ENCODE measurements around the gene APCDD1L. TPM values are rescaled to one million over a fixed set of nuclear protein-coding genes. Genes with fewer than 3 reads are reported as not detected.

APCDD1L gene
- total RNA-seq, 1 donor, result 16.3 TPM

GRCh38 chr20:58446264-58446959, 68.8 kb downstream of the APCDD1L start:
- H3K79me2 ChIP-seq (ENCODE audit: insufficient read depth, low read length), result peaks cover 23% of the 10 kb centered on the region
- no peak for DNase-seq (ENCODE audit: insufficient read length, low spot score, missing footprints)
- H3K9me3 ChIP-seq (ENCODE audit: low read depth, low read length), result no peaks in the 10 kb centered on the region
- H3K4me2 ChIP-seq (ENCODE audit: insufficient read depth, low read length), result no peak overlapping the region
- peaks cover 25% of the 10 kb centered on the region for H3K36me3 ChIP-seq (ENCODE audit: insufficient read depth, low read length)
- no peak overlapping the region for H2AFZ ChIP-seq (ENCODE audit: low read length)
- H3K4me1 ChIP-seq (ENCODE audit: insufficient read depth, low read length), result no peaks in the 10 kb centered on the region
- H3K4me3 ChIP-seq (ENCODE audit: insufficient read depth, low read length), result no peak overlapping the region
- H3K27ac ChIP-seq (ENCODE audit: low read depth, low read length), result no peak overlapping the region
- no peak for TF ChIP-seq CTCF (IDR thresholded peaks at IDR 0.05; ENCODE audit: extremely low read depth, low read depth, low read length)
- peaks cover 4% of the 10 kb centered on the region for H4K20me1 ChIP-seq (ENCODE audit: insufficient read depth, low read length)
- no peaks in the 10 kb centered on the region for H3K27me3 ChIP-seq (ENCODE audit: insufficient read depth, low read length)

- peaks cover 37% of the 10 kb centered on the region for H3K79me2 ChIP-seq (ENCODE audit: insufficient read depth, low read length)
- H3K4me2 ChIP-seq (ENCODE audit: insufficient read depth, low read length), result no peak overlapping the region
- no peaks in the 10 kb centered on the region for H3K27me3 ChIP-seq (ENCODE audit: insufficient read depth, low read length)
- no peak overlapping the region for H3K27ac ChIP-seq (ENCODE audit: low read depth, low read length)
- no peaks in the 10 kb centered on the region for H3K9me3 ChIP-seq (ENCODE audit: low read depth, low read length)
- DNase-seq (ENCODE audit: insufficient read length, low spot score, missing footprints), result no peak
- H3K4me3 ChIP-seq (ENCODE audit: insufficient read depth, low read length), result no peak overlapping the region
- peaks cover 29% of the 10 kb centered on the region for H3K36me3 ChIP-seq (ENCODE audit: insufficient read depth, low read length)
- H4K20me1 ChIP-seq (ENCODE audit: insufficient read depth, low read length), result peaks cover 9% of the 10 kb centered on the region
- no peaks in the 10 kb centered on the region for H3K4me1 ChIP-seq (ENCODE audit: insufficient read depth, low read length)
- H2AFZ ChIP-seq (ENCODE audit: low read length), result no peak overlapping the region
- TF ChIP-seq CTCF (IDR thresholded peaks at IDR 0.05; ENCODE audit: extremely low read depth, low read depth, low read length), result no peak
Measured at GRCh38 chr20:58444746-58445255, 70.4 kb downstream of the APCDD1L start.

- H3K27me3 ChIP-seq (ENCODE audit: insufficient read depth, low read length), result no peaks in the 10 kb centered on the region
- H3K9me3 ChIP-seq (ENCODE audit: low read depth, low read length), result no peaks in the 10 kb centered on the region
- no peak overlapping the region for H2AFZ ChIP-seq (ENCODE audit: low read length)
- H4K20me1 ChIP-seq (ENCODE audit: insufficient read depth, low read length), result peaks cover 13% of the 10 kb centered on the region
- no peak for TF ChIP-seq CTCF (IDR thresholded peaks at IDR 0.05; ENCODE audit: extremely low read depth, low read depth, low read length)
- H3K27ac ChIP-seq (ENCODE audit: low read depth, low read length), result no peak overlapping the region
- DNase-seq (ENCODE audit: insufficient read length, low spot score, missing footprints), result no peak
- H3K4me3 ChIP-seq (ENCODE audit: insufficient read depth, low read length), result no peak overlapping the region
- H3K4me1 ChIP-seq (ENCODE audit: insufficient read depth, low read length), result no peaks in the 10 kb centered on the region
- H3K4me2 ChIP-seq (ENCODE audit: insufficient read depth, low read length), result no peak overlapping the region
- peaks cover 63% of the 10 kb centered on the region for H3K79me2 ChIP-seq (ENCODE audit: insufficient read depth, low read length)
- H3K36me3 ChIP-seq (ENCODE audit: insufficient read depth, low read length), result peaks cover 23% of the 10 kb centered on the region
Measured at GRCh38 chr20:58441723-58442122, 73.5 kb downstream of the APCDD1L start.

GRCh38 chr20:58440021-58440767, 75.0 kb downstream of the APCDD1L start:
- no peak overlapping the region for H3K4me3 ChIP-seq (ENCODE audit: insufficient read depth, low read length)
- H3K79me2 ChIP-seq (ENCODE audit: insufficient read depth, low read length), result peaks cover 77% of the 10 kb centered on the region
- H3K36me3 ChIP-seq (ENCODE audit: insufficient read depth, low read length), result peaks cover 31% of the 10 kb centered on the region
- no peak for TF ChIP-seq CTCF (IDR thresholded peaks at IDR 0.05; ENCODE audit: extremely low read depth, low read depth, low read length)
- H3K27ac ChIP-seq (ENCODE audit: low read depth, low read length), result peak overlapping the region; percentile 37
- H2AFZ ChIP-seq (ENCODE audit: low read length), result no peak overlapping the region
- H4K20me1 ChIP-seq (ENCODE audit: insufficient read depth, low read length), result peaks cover 21% of the 10 kb centered on the region
- no peak overlapping the region for H3K4me2 ChIP-seq (ENCODE audit: insufficient read depth, low read length)
- H3K4me1 ChIP-seq (ENCODE audit: insufficient read depth, low read length), result no peaks in the 10 kb centered on the region
- no peak for DNase-seq (ENCODE audit: insufficient read length, low spot score, missing footprints)
- no peaks in the 10 kb centered on the region for H3K9me3 ChIP-seq (ENCODE audit: low read depth, low read length)
- no peaks in the 10 kb centered on the region for H3K27me3 ChIP-seq (ENCODE audit: insufficient read depth, low read length)

All from osteoblast (primary cell).